GM21381 (cell line): Measurements from ENCODE around the gene GLRX5.

Experiments used
- ATAC-seq: cut with Tn5 transposase; IDR thresholded peaks from one replicate; pipeline ENCODE4 v1.9.1; 2021; ENCODE audit warnings: mild to moderate bottlenecking, moderate library complexity; ENCODE audit not compliant: unreplicated experiment

Gene GLRX5

GRCh38 chr14:95515596-95516552, 19.0 kb upstream of the GLRX5 start:
- peak; percentile 80 for ATAC-seq

- peak; percentile 40 for ATAC-seq
Observed at GRCh38 chr14:95516554-95517181, 18.2 kb upstream of the GLRX5 start, which contains the start of gene SYNE3. Gene SYNE3 (minus strand): TSS chr14:95516650. CDS start chr14:95475821, 40,829 bp downstream.

GRCh38 chr14:95518045-95518751, 16.7 kb upstream of the GLRX5 start:
- no peak for ATAC-seq

GRCh38 chr14:95519699-95520098, 15.2 kb upstream of the GLRX5 start:
- no peak for ATAC-seq

GRCh38 chr14:95520346-95520745, 14.5 kb upstream of the GLRX5 start:
- no peak for ATAC-seq

GRCh38 chr14:95521001-95521400, 13.8 kb upstream of the GLRX5 start:
- ATAC-seq, result no peak

GRCh38 chr14:95522116-95522515, 12.7 kb upstream of the GLRX5 start:
- no peak for ATAC-seq

GRCh38 chr14:95522556-95522955, 12.3 kb upstream of the GLRX5 start:
- ATAC-seq, result no peak

GRCh38 chr14:95523051-95523814, 11.6 kb upstream of the GLRX5 start:
- no peak for ATAC-seq

- ATAC-seq, result no peak
Observed at GRCh38 chr14:95523815-95524448, 10.9 kb upstream of the GLRX5 start.

- no peak for ATAC-seq
Observed at GRCh38 chr14:95524706-95525512, 9.9 kb upstream of the GLRX5 start.

- no peak for ATAC-seq
Observed at GRCh38 chr14:95525999-95526398, 8.9 kb upstream of the GLRX5 start.

GRCh38 chr14:95526483-95527386, 8.1 kb upstream of the GLRX5 start:
- ATAC-seq, result no peak

- peak; percentile 49 for ATAC-seq
Observed at GRCh38 chr14:95527387-95528002, 7.4 kb upstream of the GLRX5 start.

GRCh38 chr14:95529216-95529615, 5.6 kb upstream of the GLRX5 start:
- ATAC-seq, result no peak

- no peak for ATAC-seq
Observed at GRCh38 chr14:95530473-95531276, 4.2 kb upstream of the GLRX5 start.

- ATAC-seq, result no peak
Observed at GRCh38 chr14:95531473-95531872, 3.4 kb upstream of the GLRX5 start.
